Ishikawa (cell line): ENCODE measurements around the gene TMOD1.

ENCODE experiments used
- CEBPB ChIP-seq: IDR thresholded peaks from 2 replicates; pipeline ENCODE4 v1.6.1; 2012
- EGR1 ChIP-seq: IDR thresholded peaks from 2 replicates; pipeline ENCODE4 v1.6.1; 2012
- EP300 ChIP-seq: IDR thresholded peaks from 2 replicates; pipeline ENCODE4 v1.6.1; 2012; ENCODE audit warnings: borderline replicate concordance
- RAD21 ChIP-seq: IDR thresholded peaks from 2 replicates; pipeline ENCODE4 v1.6.1; 2012; ENCODE audit warnings: low read depth
- TAF1 ChIP-seq: IDR thresholded peaks from 2 replicates; pipeline ENCODE4 v1.6.1; 2012; ENCODE audit warnings: low read depth, mild to moderate bottlenecking
- YY1 ChIP-seq: IDR thresholded peaks from 2 replicates; pipeline ENCODE4 v1.6.1; 2012; ENCODE audit warnings: low read depth
- ZBTB7A ChIP-seq: IDR thresholded peaks from 2 replicates; pipeline ENCODE4 v1.6.1; 2012; ENCODE audit warnings: low read depth

DNA sequence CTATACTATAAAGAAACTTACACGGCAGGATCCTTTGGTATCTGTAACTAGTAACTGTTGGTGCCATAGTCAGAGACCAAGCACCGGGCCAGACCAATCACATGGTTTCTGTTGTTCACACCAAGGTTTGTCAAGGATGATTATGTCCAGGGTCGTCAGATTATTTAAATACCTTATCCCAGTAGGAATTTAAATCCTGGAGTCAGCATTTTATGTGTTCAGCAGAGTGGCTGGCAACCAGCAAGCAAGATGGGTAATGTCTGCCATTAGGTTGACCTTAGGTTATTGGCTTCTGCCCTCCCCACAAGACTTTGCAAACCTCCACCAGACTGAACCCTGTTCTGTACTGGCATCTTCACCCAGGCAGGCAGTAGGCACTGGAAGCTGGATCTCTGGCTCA is 39.3 kb upstream of the TMOD1 start:
- TF ChIP-seq TAF1, result no peak
- TF ChIP-seq CEBPB, result no peak
- TF ChIP-seq YY1, result no peak
- TF ChIP-seq RAD21, result no peak
- TF ChIP-seq ZBTB7A, result no peak
- TF ChIP-seq EP300, result no peak
- no peak for TF ChIP-seq EGR1
